Breast epithelium (tissue), 3 donors: Measurements from ENCODE around the gene XAF1.

Source experiments
- CTCF ChIP-seq, 3 donors: fragments of 450-650 bp; IDR thresholded peaks; one replicate each; pipeline ENCODE4 v1.5.1; 2016 to 2017; ENCODE audit warnings: antibody characterized with exemption in 3 of 3, mild to moderate bottlenecking in 3 of 3, moderate library complexity in 3 of 3
- POLR2A ChIP-seq: fragments of 450-650 bp; IDR thresholded peaks from one replicate; pipeline ENCODE4 v1.6.1; 2016; ENCODE audit warnings: antibody characterized with exemption, mild to moderate bottlenecking, moderate library complexity
- POLR2AphosphoS5 ChIP-seq, 3 donors: sonication (generic); formaldehyde crosslinking; IDR thresholded peaks; one replicate each; pipeline ENCODE4 v1.6.1; 2017; ENCODE audit warnings: antibody characterized with exemption in 3 of 3

GRCh38 chr17:6800422-6801027, 44.7 kb downstream of the XAF1 start:
- TF ChIP-seq CTCF (IDR thresholded peaks at IDR 0.05) (no peak), POLR2A (no peak), POLR2AphosphoS5 (IDR thresholded peaks at IDR 0.05) (no peak)
